ENCODE measurements around the gene TMOD1.

DNA sequence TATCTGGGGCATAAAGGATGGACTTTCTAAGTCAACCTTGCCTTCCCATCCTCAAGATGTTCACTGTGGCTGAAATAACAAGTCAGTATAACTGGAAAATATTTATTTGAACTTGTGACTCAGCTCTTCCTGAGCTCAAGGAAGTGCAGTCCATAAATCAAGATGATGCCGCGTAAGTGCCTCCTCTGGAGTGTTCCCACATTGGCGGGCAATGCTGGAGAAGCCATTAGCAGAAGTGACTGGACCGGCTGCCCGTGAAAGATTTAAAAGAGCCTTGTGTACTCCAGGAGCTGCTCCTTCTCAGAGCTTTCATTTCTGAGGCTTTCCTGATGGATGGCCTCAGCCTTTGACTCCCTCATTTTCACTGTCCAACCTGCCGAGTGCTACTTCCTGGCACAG is 17.4 kb downstream of the TMOD1 start:
- TF ChIP-seq POLR2A (IDR thresholded peaks at IDR 0.05) (no peak), POLR2AphosphoS5 (IDR thresholded peaks at IDR 0.05) (peak; percentile 95)
- TF ChIP-seq, protein P1, sequence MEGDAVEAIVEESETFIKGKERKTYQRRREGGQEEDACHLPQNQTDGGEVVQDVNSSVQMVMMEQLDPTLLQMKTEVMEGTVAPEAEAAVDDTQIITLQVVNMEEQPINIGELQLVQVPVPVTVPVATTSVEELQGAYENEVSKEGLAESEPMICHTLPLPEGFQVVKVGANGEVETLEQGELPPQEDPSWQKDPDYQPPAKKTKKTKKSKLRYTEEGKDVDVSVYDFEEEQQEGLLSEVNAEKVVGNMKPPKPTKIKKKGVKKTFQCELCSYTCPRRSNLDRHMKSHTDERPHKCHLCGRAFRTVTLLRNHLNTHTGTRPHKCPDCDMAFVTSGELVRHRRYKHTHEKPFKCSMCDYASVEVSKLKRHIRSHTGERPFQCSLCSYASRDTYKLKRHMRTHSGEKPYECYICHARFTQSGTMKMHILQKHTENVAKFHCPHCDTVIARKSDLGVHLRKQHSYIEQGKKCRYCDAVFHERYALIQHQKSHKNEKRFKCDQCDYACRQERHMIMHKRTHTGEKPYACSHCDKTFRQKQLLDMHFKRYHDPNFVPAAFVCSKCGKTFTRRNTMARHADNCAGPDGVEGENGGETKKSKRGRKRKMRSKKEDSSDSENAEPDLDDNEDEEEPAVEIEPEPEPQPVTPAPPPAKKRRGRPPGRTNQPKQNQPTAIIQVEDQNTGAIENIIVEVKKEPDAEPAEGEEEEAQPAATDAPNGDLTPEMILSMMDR (IDR thresholded peaks at IDR 0.05), result no peak
